ENCODE results near the gene SLC22A12.
A peak's percentile ranks its signal among the peaks of the same experiment; 100 is the strongest.

SLC22A12 gene

DNA sequence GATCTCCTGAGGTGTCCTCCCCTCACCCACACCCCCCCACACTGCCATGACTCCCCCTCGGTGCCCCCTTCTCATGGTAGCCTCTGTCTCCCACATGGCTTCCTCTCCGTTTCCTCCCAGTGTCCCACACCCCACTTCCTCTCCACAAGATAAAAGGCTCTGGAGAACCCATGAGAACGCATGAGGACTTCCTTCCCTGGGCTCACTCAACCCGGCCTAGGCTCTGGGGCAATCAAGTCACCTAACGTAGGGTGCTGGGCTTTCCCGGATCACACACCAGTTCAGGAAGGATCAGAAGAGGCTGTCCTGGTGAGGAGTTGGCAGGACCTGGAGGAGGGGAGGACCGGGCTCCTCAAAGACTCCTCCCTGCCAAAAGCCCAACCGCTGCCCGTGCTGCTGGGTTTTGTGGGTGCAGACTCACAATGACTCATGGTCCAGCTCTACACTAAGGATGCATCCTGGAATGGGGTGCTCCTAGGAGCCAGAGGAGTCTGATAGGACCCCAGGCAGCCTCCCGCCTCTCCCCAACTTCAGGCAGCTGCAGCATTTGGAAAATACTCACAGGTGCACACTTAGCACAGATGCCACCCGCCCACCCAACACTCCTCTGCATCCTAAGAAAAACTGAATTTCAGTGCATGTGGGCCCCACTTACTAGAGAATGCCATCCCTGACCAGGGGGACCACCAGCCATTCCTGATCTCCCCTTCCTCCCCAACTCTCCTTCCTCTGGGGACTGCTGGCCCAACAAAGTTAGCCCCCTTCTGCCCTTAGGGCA, 21.0 kb downstream of the SLC22A12 start:
- TF ChIP-seq POLR2A (IDR thresholded peaks at IDR 0.05; ENCODE audit: extremely low read depth, insufficient read length) (no peak), MYC (IDR thresholded peaks at IDR 0.05; ENCODE audit: low read depth, low read length) (0 out of 2 replicates have a peak, but pooled peaks have one; percentile 15)
- TF ChIP-seq, protein P1, sequence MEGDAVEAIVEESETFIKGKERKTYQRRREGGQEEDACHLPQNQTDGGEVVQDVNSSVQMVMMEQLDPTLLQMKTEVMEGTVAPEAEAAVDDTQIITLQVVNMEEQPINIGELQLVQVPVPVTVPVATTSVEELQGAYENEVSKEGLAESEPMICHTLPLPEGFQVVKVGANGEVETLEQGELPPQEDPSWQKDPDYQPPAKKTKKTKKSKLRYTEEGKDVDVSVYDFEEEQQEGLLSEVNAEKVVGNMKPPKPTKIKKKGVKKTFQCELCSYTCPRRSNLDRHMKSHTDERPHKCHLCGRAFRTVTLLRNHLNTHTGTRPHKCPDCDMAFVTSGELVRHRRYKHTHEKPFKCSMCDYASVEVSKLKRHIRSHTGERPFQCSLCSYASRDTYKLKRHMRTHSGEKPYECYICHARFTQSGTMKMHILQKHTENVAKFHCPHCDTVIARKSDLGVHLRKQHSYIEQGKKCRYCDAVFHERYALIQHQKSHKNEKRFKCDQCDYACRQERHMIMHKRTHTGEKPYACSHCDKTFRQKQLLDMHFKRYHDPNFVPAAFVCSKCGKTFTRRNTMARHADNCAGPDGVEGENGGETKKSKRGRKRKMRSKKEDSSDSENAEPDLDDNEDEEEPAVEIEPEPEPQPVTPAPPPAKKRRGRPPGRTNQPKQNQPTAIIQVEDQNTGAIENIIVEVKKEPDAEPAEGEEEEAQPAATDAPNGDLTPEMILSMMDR (IDR thresholded peaks at IDR 0.05; ENCODE audit: low read depth, low read length): no peak
- TF ChIP-seq, protein P2, sequence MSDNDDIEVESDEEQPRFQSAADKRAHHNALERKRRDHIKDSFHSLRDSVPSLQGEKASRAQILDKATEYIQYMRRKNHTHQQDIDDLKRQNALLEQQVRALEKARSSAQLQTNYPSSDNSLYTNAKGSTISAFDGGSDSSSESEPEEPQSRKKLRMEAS (IDR thresholded peaks at IDR 0.05; ENCODE audit: low read depth, low read length): 0 out of 2 replicates have a peak, but pooled peaks have one; percentile 34
- DNase-seq (ENCODE audit: low read depth): peak; percentile 81
- H3K4me3 ChIP-seq (ENCODE audit: low read depth, low read length): no peak overlapping the region

GRCh38 chr11:64613648-64614047, 22.6 kb downstream of the SLC22A12 start:
- H3K4me3 ChIP-seq (ENCODE audit: low read depth, low read length): no peak overlapping the region
- DNase-seq (ENCODE audit: low read depth): no peak
- TF ChIP-seq POLR2A (IDR thresholded peaks at IDR 0.05; ENCODE audit: extremely low read depth, insufficient read length) (no peak), MYC (IDR thresholded peaks at IDR 0.05; ENCODE audit: low read depth, low read length) (no peak)
- TF ChIP-seq, protein P1 (IDR thresholded peaks at IDR 0.05; ENCODE audit: low read depth, low read length): no peak
- TF ChIP-seq, protein P2 (IDR thresholded peaks at IDR 0.05; ENCODE audit: low read depth, low read length): no peak

DNA sequence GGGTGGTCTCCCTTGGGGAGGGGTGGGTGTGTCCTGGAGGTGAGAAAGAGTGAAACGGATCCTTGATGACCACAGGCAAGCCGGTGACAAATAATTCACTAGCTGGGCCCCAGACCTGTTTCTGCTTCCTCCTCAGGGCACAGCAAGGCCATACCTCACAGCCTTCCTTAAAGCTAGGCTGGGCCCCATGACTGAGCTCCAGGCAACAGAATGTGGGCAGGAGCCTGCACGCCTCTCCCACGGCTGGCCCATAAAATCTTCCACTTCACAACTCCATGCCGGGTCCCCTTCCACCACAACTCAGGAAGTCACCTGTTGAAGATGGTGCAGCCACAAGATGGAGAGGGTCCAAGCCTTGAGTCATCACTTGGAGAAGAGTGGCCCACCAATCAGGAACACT, 23.9 kb downstream of the SLC22A12 start:
- TF ChIP-seq, protein P2 (IDR thresholded peaks at IDR 0.05; ENCODE audit: low read depth, low read length): no peak
- no peak for TF ChIP-seq MYC (IDR thresholded peaks at IDR 0.05; ENCODE audit: low read depth, low read length)
- no peak for TF ChIP-seq POLR2A (IDR thresholded peaks at IDR 0.05; ENCODE audit: extremely low read depth, insufficient read length)
- TF ChIP-seq, protein P1 (IDR thresholded peaks at IDR 0.05; ENCODE audit: low read depth, low read length): no peak
- peak; percentile 68 for DNase-seq (ENCODE audit: low read depth)
- H3K4me3 ChIP-seq (ENCODE audit: low read depth, low read length): no peak overlapping the region

DNA sequence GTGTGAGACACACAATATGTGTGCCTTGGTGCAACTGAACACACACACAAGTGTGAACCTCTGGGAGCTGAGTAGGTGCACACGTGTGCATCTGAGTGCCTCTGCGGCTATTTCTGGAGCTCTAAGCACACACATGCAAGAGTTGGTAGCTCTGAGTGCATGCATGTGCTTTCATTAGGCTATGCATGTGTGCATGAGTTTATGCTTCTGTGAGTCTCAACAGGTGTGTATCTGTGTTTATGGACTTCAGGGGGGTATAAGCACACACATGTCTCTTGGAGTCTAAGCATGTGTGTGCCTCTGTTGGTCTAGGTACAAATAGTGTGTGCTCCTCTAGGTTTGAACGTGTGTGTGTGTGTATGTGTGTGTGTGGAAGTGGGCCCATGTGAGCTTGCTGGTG, 25.8 kb downstream of the SLC22A12 start:
- TF ChIP-seq, protein P2 (IDR thresholded peaks at IDR 0.05; ENCODE audit: low read depth, low read length): no peak
- no peak for TF ChIP-seq MYC (IDR thresholded peaks at IDR 0.05; ENCODE audit: low read depth, low read length)
- TF ChIP-seq, protein P1 (IDR thresholded peaks at IDR 0.05; ENCODE audit: low read depth, low read length): no peak
- TF ChIP-seq POLR2A (IDR thresholded peaks at IDR 0.05; ENCODE audit: extremely low read depth, insufficient read length): no peak
- no peak overlapping the region for H3K4me3 ChIP-seq (ENCODE audit: low read depth, low read length)
- DNase-seq (ENCODE audit: low read depth): no peak

GRCh38 chr11:64619196-64619595, 28.2 kb downstream of the SLC22A12 start:
- TF ChIP-seq, protein P2 (IDR thresholded peaks at IDR 0.05; ENCODE audit: low read depth, low read length): no peak
- TF ChIP-seq, protein P1 (IDR thresholded peaks at IDR 0.05; ENCODE audit: low read depth, low read length): no peak
- no peak for TF ChIP-seq POLR2A (IDR thresholded peaks at IDR 0.05; ENCODE audit: extremely low read depth, insufficient read length)
- TF ChIP-seq MYC (IDR thresholded peaks at IDR 0.05; ENCODE audit: low read depth, low read length): no peak
- peak overlapping the region; percentile 44 for H3K4me3 ChIP-seq (ENCODE audit: low read depth, low read length)
- DNase-seq (ENCODE audit: low read depth): no peak

All from NB4 (cell line).